TTC549 (cell line): Measurements from ENCODE around the gene SKP1.

Experiments used
- FAIRE-seq: peaks from 2 replicates; lab custom pipeline; 2012; peaks lifted over from hg19 to GRCh38; lab: Jason Lieb, UNC

The SKP1 gene

GRCh38 chr5:134143431-134143830, 33.3 kb downstream of the SKP1 start:
- FAIRE-seq = no peak

GRCh38 chr5:134142806-134143205, 33.9 kb downstream of the SKP1 start:
- FAIRE-seq = no peak

GRCh38 chr5:134142052-134142451, 34.7 kb downstream of the SKP1 start:
- FAIRE-seq = no peak

GRCh38 chr5:134141331-134142050, 35.3 kb downstream of the SKP1 start:
- FAIRE-seq = no peak

GRCh38 chr5:134140530-134141201, 36.1 kb downstream of the SKP1 start:
- no peak for FAIRE-seq

GRCh38 chr5:134139891-134140469, 36.8 kb downstream of the SKP1 start:
- no peak for FAIRE-seq

GRCh38 chr5:134139377-134139851, 37.3 kb downstream of the SKP1 start:
- FAIRE-seq = no peak

- FAIRE-seq = no peak
Measured at GRCh38 chr5:134138416-134139376, 38.1 kb downstream of the SKP1 start.

- no peak for FAIRE-seq
Measured at GRCh38 chr5:134136771-134137170, 40.0 kb downstream of the SKP1 start.

- FAIRE-seq = no peak
Measured at GRCh38 chr5:134136221-134136631, 40.5 kb downstream of the SKP1 start.

GRCh38 chr5:134135091-134135655, 41.6 kb downstream of the SKP1 start:
- FAIRE-seq = no peak

- no peak for FAIRE-seq
Measured at GRCh38 chr5:134133995-134134541, 42.7 kb downstream of the SKP1 start.

- no peak for FAIRE-seq
Measured at GRCh38 chr5:134133188-134133994, 43.4 kb downstream of the SKP1 start.

GRCh38 chr5:134132372-134133187, 44.2 kb downstream of the SKP1 start:
- no peak for FAIRE-seq

- FAIRE-seq = no peak
Measured at GRCh38 chr5:134131578-134132350, 45.0 kb downstream of the SKP1 start.

GRCh38 chr5:134131165-134131564, 45.6 kb downstream of the SKP1 start:
- no peak for FAIRE-seq

- no peak for FAIRE-seq
Measured at GRCh38 chr5:134130239-134130945, 46.4 kb downstream of the SKP1 start.
